Measurements from ENCODE around the gene PRG3. TPM values are rescaled to one million over a fixed set of nuclear protein-coding genes. Genes with fewer than 3 reads are reported as not detected.

The PRG3 gene
- total and polyA plus RNA-seq, 9 of the 15 experiments (the other 6 are each of a cell fraction or from before 2014, with no cell fraction given), result 0.18 to 0.55 (median 0.38) TPM; not detected in 6

- no peak for TF ChIP-seq POLR2H (tag; IDR thresholded peaks at IDR 0.05; ENCODE audit: low read depth)
- peak; percentile 20; the same call in 1 of the 2 replicates for TF ChIP-seq SMAD4 (CRISPR knock-in tag; conservative IDR thresholded peaks at IDR 0.05)
- no peak for TF ChIP-seq POLR3A (IDR thresholded peaks at IDR 0.05; ENCODE audit: borderline replicate concordance, extremely low read depth, insufficient read depth, insufficient read length)
- no peak for TF ChIP-seq THAP7 (CRISPR knock-in tag; IDR thresholded peaks at IDR 0.05)
- TF ChIP-seq ZNF175 (CRISPR knock-in tag; IDR thresholded peaks at IDR 0.05; ENCODE audit: low read depth), result no peak; the same call in 1 of the 2 replicates
- no peak for TF ChIP-seq SMAD2 (IDR thresholded peaks at IDR 0.05; ENCODE audit: low read depth, low read length)
- TF ChIP-seq GTF2F1 (IDR thresholded peaks at IDR 0.05; ENCODE audit: low read depth, low read length), result no peak
- no peak for TF ChIP-seq ZNF408 (CRISPR knock-in tag; IDR thresholded peaks at IDR 0.05; ENCODE audit: low read depth)
- peak in 2 of 3 experiments; percentile 9 to 18 for TF ChIP-seq YY1 (IDR thresholded peaks at IDR 0.05; ENCODE audit: borderline replicate concordance in 1 of 3, control insufficient read depth in 1 of 3, extremely low read depth in 1 of 3, insufficient read depth in 3 of 3, insufficient read length in 1 of 3, insufficient replicate concordance in 2 of 3, low read depth in 1 of 3, low read length in 2 of 3)
- TF ChIP-seq ZBTB2 (IDR thresholded peaks at IDR 0.05), result no peak
- TF ChIP-seq PHTF2 (CRISPR knock-in tag; IDR thresholded peaks at IDR 0.05), result no peak
- TF ChIP-seq RBFOX2 (IDR thresholded peaks at IDR 0.05; ENCODE audit: low read depth, low read length), result peak; percentile 58
- TF ChIP-seq PREB (CRISPR knock-in tag; IDR thresholded peaks at IDR 0.05), result no peak
- TF ChIP-seq NELFE (IDR thresholded peaks at IDR 0.05; ENCODE audit: insufficient read depth, insufficient read length), result no peak
- 0 out of 2 replicates have a peak, but pooled peaks have one; percentile 36 for TF ChIP-seq TCF15 (CRISPR knock-in tag; IDR thresholded peaks at IDR 0.05)
- TF ChIP-seq BHLHE40 (IDR thresholded peaks at IDR 0.05; ENCODE audit: low read length), result peak; percentile 37; the same call in 1 of the 2 replicates
These were observed 44.9 kb upstream of the PRG3 start (continued) for GRCh38 chr11:57425565-57426438.

All from K562 (cell line).